Hepatocyte (in vitro differentiated cells): ENCODE results near the gene CBLB.

Experiments used
- CTCF ChIP-seq: fragments of 200-600 bp; sonication (generic); IDR thresholded peaks from 2 replicates; pipeline ENCODE4 v1.5.1; 2016; ENCODE audit warnings: antibody characterized with exemption, mild to moderate bottlenecking; ENCODE audit not compliant: poor library complexity
- EZH2 ChIP-seq: fragments of 200-600 bp; sonication (generic); IDR thresholded peaks from 2 replicates; pipeline ENCODE4 v1.6.1; 2016; ENCODE audit warnings: antibody characterized with exemption, mild to moderate bottlenecking, borderline replicate concordance
- EZH2phosphoT487 ChIP-seq: fragments of 200-600 bp; sonication (generic); IDR thresholded peaks from one replicate; pipeline ENCODE4 v1.6.1; 2018; ENCODE audit warnings: antibody characterized with exemption, mild to moderate bottlenecking, low read depth, moderate library complexity; ENCODE audit not compliant: unreplicated experiment, severe bottlenecking

- TF ChIP-seq EZH2 (no peak), CTCF (no peak), EZH2phosphoT487 (no peak)
These were observed 31.6 kb downstream of the CBLB start for GRCh38 chr3:105837143-105837740.
